Parathyroid adenoma (tissue), 2 donors: Measurements from ENCODE around the gene PTPRJ.
A peak's percentile ranks its signal among the peaks of the same experiment; 100 is the strongest.

Experiments
- H2AFZ ChIP-seq: fragments of 300-600 bp; sonication (generic); one replicate; pipeline ENCODE4 v1.7.0; 2017; ENCODE audit warnings: antibody characterized with exemption, mild to moderate bottlenecking
- H3K27ac ChIP-seq: fragments of 300-600 bp; sonication (generic); one replicate; pipeline ENCODE4 v1.7.0; 2017
- H3K27me3 ChIP-seq: fragments of 300-600 bp; sonication (generic); one replicate; pipeline ENCODE4 v1.7.0; 2017; ENCODE audit warnings: low read length; ENCODE audit not compliant: control insufficient read depth, insufficient read depth
- H3K36me3 ChIP-seq: fragments of 300-600 bp; sonication (generic); one replicate; pipeline ENCODE4 v1.7.0; 2017; ENCODE audit warnings: low read length; ENCODE audit not compliant: control insufficient read depth, insufficient read depth
- H3K4me1 ChIP-seq: fragments of 300-600 bp; sonication (generic); one replicate; pipeline ENCODE4 v1.7.0; 2017; ENCODE audit warnings: control low read depth
- H3K4me2 ChIP-seq: fragments of 300-600 bp; sonication (generic); one replicate; pipeline ENCODE4 v1.7.0; 2017; ENCODE audit warnings: low read length
- H3K4me3 ChIP-seq: fragments of 300-600 bp; sonication (generic); one replicate; pipeline ENCODE4 v1.7.0; 2017; ENCODE audit warnings: low read depth, low read length
- H3K79me2 ChIP-seq: fragments of 300-600 bp; sonication (generic); one replicate; pipeline ENCODE4 v1.7.0; 2017; ENCODE audit warnings: control low read depth
- H3K9ac ChIP-seq: fragments of 300-600 bp; sonication (generic); one replicate; pipeline ENCODE4 v1.7.0; 2017; ENCODE audit warnings: mild to moderate bottlenecking
- H3K9me3 ChIP-seq: fragments of 300-600 bp; sonication (generic); one replicate; pipeline ENCODE4 v1.7.0; 2017; ENCODE audit warnings: low read length; ENCODE audit not compliant: control insufficient read depth
- CTCF ChIP-seq: fragments of 300-600 bp; sonication (generic); IDR thresholded peaks from one replicate; pipeline ENCODE4 v1.7.0; 2017; ENCODE audit warnings: antibody characterized with exemption, mild to moderate bottlenecking
- donor health status: primary hyperparathyroidism.

Gene PTPRJ

GRCh38 chr11:48109046-48109666 lies 128.8 kb downstream of the PTPRJ start:
- H3K9me3 ChIP-seq: no peaks in the 10 kb centered on the region
- peaks cover 2% of the 10 kb centered on the region for H3K79me2 ChIP-seq
- peak overlapping the region; percentile 47 for H2AFZ ChIP-seq
- no peak overlapping the region for H3K4me3 ChIP-seq
- peak overlapping the region; percentile 59 for H3K27ac ChIP-seq
- no peak for TF ChIP-seq CTCF
- no peak overlapping the region for H3K9ac ChIP-seq
- no peaks in the 10 kb centered on the region for H3K36me3 ChIP-seq
- no peak overlapping the region for H3K4me2 ChIP-seq
- H3K27me3 ChIP-seq: no peaks in the 10 kb centered on the region
- H3K4me1 ChIP-seq: peaks cover 3% of the 10 kb centered on the region

GRCh38 chr11:48110509-48110766 lies 130.1 kb downstream of the PTPRJ start:
- TF ChIP-seq CTCF: no peak
- Histone ChIP-seq H3K4me3 (no peak overlapping the region), H3K4me2 (no peak overlapping the region), H3K27ac (peak overlapping the region; percentile 63), H3K79me2 (no peaks in the 10 kb centered on the region), H3K9ac (no peak overlapping the region), H3K4me1 (peaks cover 3% of the 10 kb centered on the region), H3K27me3 (no peaks in the 10 kb centered on the region), H3K36me3 (no peaks in the 10 kb centered on the region), H3K9me3 (no peaks in the 10 kb centered on the region), H2AFZ (peak overlapping the region; percentile 56)

- Histone ChIP-seq H3K79me2 (no peaks in the 10 kb centered on the region), H3K9me3 (no peaks in the 10 kb centered on the region), H3K4me2 (no peak overlapping the region), H2AFZ (no peak overlapping the region), H3K9ac (no peak overlapping the region), H3K27ac (no peak overlapping the region), H3K4me1 (peaks cover 3% of the 10 kb centered on the region), H3K4me3 (no peak overlapping the region), H3K36me3 (no peaks in the 10 kb centered on the region), H3K27me3 (no peaks in the 10 kb centered on the region)
- no peak for TF ChIP-seq CTCF
Observed at GRCh38 chr11:48111891-48112290, 131.5 kb downstream of the PTPRJ start.

GRCh38 chr11:48114740-48115139 lies 134.4 kb downstream of the PTPRJ start:
- Histone ChIP-seq H3K4me2 (no peak overlapping the region), H3K4me1 (peaks cover under 1% of the 10 kb centered on the region), H3K36me3 (no peaks in the 10 kb centered on the region), H3K79me2 (no peaks in the 10 kb centered on the region), H2AFZ (no peak overlapping the region), H3K27ac (no peak overlapping the region), H3K4me3 (no peak overlapping the region), H3K9me3 (no peaks in the 10 kb centered on the region), H3K9ac (no peak overlapping the region), H3K27me3 (no peaks in the 10 kb centered on the region)
- TF ChIP-seq CTCF: no peak

- Histone ChIP-seq H3K4me2 (no peak overlapping the region), H3K9me3 (no peaks in the 10 kb centered on the region), H3K27me3 (no peaks in the 10 kb centered on the region), H3K36me3 (no peaks in the 10 kb centered on the region), H3K9ac (no peak overlapping the region), H2AFZ (no peak overlapping the region), H3K27ac (no peak overlapping the region), H3K4me3 (no peak overlapping the region), H3K79me2 (no peaks in the 10 kb centered on the region), H3K4me1 (no peaks in the 10 kb centered on the region)
- no peak for TF ChIP-seq CTCF
Observed at GRCh38 chr11:48116437-48117228, 136.3 kb downstream of the PTPRJ start.
